Stimulated activated CD8-positive, alpha-beta memory T cell treated with anti-CD3 and anti-CD28 coated beads, Interleukin-4, amount 100 ng/mL, for 4 hours (primary cell): ENCODE data around the gene MRPL55.

Experiments
- DNase-seq, 2 donors: peaks; one replicate each; pipeline ENCODE4 v3.0.0-alpha.2; 2020; ENCODE audit warnings: low read depth in 2 of 2, low spot score in 1 of 2

Gene MRPL55

DNA sequence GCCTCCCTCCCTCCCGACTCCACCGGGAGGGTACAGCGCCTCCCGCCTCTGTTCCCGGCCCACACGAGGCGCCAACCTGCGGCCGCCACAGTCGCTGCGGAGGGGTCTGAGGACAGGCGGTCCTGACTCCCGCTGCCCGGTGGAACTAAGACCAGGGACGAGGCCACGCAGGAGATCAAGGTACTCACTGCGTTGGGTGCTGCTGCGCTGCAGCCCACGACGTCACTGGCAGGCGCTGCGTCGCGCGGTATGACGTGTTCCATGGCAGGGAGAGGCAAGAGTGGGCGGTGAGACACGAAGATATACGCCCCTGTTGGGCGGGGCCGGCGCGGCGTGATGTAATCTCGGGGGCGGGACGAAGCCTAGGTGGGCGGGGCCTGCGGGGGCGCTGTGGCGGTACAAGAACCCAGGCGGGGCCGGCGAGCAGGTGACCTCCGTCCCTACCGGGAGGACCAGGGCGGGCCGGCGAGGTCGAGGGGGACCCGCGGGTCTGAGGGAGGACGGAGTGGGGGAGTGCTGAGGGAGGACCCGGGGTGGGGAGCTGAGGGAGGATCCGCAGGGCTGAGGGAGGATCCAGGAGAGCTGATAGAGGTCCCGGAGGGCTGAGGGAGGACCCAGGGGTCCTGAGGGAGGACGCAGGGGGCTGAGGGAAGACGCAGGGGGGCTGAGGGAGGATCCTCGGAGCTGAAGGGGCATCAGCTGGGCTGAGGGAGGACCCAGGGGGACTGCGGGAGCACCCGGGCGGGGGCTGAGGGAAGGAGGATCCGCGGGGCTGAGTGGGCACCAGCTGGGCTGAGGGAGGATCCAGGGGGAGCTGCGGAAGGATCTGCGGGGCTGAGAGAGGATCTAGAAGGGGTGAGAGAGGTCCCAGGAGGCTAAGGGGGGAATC is at the start of gene MRPL55:
Gene MRPL55 (minus strand): TSS at position 227 of the 889 bp plus-strand sequence. CDS start 1,039 bp downstream, outside the sequence.
- DNase-seq = peak; percentile 97 to 99

DNA sequence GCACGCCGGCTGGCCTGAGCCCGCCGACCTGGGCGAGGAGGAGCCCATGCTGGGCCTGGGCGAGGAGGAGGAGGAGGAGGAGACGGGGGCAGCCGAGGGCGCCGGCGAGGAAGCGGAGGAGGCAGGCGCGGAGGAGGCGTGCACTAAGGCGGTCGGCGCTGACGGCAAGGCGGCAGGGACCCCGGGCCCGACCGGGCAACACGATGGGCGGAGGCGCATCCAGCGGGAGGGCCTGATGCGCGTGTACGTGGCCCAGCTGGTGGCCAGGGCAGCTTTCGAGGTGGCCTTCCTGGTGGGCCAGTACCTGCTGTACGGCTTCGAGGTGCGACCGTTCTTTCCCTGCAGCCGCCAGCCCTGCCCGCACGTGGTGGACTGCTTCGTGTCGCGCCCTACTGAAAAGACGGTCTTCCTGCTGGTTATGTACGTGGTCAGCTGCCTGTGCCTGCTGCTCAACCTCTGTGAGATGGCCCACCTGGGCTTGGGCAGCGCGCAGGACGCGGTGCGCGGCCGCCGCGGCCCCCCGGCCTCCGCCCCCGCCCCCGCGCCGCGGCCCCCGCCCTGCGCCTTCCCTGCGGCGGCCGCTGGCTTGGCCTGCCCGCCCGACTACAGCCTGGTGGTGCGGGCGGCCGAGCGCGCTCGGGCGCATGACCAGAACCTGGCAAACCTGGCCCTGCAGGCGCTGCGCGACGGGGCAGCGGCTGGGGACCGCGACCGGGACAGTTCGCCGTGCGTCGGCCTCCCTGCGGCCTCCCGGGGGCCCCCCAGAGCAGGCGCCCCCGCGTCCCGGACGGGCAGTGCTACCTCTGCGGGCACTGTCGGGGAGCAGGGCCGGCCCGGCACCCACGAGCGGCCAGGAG is 49.3 kb upstream of the MRPL55 start:
- no peak for DNase-seq

DNA sequence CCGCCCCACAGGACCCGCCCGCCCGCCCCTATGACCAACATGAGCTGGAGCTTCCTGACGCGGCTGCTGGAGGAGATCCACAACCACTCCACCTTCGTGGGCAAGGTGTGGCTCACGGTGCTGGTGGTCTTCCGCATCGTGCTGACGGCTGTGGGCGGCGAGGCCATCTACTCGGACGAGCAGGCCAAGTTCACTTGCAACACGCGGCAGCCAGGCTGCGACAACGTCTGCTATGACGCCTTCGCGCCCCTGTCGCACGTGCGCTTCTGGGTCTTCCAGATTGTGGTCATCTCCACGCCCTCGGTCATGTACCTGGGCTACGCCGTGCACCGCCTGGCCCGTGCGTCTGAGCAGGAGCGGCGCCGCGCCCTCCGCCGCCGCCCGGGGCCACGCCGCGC is 48.6 kb upstream of the MRPL55 start:
- DNase-seq = no peak

DNA sequence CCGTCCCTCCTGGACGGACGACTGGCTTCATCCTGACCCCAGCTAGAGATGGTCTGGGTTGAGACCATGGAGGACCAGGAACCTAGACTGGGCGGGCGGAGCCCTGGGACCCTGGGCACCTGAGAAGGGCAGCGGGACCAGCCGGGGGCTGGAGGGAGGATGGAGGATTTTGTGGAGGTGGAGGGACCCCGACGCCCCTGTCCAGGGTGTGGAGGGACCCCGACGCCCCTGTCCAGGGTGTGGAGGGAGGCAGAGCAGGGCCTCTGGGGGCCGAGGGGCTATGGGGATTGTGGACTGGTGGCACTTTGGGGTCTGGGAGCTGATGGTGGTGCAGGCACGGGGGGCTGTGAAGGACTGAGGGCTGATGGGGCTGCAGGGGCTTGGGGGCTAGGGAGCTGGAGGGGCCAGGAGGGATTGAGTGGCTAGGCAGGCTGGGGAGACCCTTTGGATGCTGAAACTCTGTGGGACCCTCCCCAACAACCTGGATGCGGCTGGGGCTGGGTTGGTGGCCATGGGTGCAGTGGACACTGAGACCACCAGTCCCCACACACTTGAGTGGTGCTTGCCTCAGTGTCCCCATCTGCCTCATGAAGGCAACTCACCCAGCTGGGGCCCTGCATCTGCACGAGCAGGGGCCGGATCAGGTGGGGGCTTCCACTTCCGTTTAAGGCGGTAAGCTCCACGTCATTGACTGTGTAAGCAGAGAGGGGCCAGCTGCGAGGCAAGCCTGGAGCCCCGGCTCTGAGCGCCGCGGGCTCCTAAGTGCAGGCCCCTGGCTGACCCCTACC is 48.0 kb upstream of the MRPL55 start:
- no peak for DNase-seq

DNA sequence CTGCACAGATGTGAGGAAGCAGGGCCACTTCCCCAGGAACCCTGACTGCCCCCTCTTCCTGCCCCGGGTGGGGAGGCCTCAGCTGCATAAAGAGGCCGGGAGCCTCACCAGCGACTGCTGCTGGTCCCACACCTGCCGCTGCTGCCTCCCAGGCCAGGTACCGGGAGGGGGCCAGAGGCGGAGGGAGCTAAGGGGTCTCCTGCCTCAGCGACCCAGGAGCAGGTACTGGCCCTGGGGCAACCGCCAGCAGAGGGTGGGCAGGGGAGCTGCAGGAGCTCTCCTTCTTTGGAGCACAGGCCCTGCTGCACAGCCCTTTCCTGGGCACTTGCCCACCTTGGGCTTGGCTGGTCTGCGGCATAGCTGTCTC is 47.4 kb upstream of the MRPL55 start:
- DNase-seq = no peak

DNA sequence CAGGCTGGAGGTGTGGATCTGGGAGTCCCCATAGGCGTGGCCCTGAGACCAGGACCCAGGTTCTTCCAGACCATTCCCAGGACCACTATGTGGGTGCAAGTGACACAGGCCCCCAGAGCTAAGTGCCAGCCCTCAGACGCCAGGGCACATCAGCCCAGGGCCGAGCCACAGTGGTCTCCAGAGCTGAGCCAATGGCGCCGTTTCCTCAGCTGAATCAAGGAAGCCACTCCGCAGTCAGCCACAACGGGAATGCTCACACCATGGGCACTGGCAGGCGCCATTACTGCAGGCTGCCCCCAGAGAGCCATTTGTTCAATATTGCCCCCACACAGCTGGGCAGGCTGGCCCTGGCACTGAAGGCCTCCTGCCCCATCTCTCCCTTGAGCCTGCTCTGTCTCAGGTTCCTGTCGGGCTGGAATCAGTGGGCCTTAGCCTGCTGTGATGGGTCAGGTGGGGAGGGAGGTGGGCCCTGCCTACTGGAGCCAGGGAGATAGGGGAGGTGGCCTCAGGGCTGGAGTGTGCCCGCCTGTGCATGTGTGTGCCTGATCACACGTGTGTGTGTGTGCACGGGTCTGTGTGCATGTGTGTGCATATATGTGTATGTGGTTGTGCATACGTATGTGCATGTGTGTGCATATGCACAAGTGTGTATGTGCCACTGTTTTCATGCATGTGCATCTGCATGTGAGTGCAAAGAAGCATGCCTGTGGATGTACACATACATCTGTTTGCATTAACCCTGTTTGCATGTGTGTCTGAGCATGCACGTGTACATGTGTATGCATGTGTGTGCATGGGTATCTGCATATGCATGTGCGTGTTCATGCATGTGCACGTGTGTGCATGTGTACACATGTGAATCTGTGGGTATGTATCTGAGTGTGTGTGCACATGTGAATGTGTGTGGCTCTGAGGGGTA is 46.8 kb upstream of the MRPL55 start:
- DNase-seq = no peak

DNA sequence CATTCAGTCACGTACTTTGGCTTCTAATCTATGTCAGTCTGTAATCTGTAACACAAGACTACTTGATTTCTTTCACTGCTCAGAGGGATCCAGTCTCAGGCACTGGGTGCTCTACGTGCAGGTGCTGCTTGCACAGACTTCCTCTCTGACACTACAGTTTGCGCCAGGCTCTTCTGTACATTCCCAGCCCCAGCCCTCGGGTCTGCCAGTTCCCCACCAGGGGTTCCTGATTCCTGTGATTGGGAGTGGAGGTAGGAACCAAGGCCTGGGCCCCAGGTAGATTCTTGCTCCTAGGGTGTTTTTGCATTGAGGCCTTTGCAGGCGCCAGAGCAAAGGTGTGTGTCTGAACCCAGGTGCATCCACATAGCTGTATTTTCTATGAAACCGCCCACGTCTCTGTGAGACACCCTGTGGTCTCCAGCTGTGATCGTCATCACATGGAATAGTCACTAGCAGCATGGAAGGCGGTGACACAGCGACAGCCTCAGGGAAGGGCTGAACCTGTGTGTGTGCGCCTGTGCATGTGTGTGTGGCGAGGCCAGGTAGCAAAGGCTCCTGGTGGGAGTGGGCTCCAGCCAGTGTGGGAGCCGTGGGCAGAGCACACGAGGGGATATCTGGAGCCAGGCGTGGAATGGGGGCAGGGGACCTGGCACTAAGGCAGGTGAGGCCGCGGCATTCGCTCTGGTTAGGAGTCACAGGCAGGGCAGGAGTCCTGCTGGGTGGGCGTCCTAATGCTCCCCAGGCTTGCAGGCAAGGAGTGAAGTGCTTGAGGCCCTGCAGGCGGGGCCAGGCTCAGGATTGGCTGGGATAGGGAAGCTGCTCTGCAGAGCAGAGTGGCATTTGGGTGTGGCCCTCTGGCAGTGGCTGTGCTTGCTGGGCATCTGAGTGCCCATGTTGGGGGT is 45.8 kb upstream of the MRPL55 start:
- DNase-seq = peak in 1 of 2 donors; percentile 30

DNA sequence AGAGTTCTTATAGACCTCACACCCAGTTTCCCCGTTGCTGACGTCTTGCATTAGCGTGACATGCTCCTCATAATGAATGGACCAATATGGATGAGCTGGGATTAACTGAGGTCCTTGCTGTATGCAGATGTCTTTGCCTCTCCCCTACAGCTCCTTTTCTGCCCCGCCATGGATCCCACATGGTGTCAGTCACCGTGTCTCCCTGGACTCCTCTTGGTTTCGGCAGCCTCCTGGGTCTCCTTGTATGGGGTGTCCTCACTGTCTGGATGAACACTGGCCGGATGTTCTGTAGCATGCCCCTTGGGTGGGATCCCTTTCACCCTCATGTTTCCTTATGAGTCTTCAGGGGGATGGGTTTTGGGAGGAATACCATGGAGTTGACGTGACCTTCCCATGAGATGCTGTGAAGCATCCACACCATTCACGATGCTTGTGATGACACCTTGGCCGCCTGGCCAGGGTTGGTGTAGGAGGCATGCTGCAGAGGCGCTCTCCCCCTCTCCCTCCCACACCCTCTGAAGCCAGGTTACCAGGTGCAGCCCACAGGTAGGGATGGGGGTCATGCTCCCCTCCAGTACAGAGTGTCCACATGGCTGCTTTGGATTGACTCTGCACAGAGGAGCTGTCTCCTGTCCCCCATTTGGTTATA is 45.0 kb upstream of the MRPL55 start:
- no peak for DNase-seq

DNA sequence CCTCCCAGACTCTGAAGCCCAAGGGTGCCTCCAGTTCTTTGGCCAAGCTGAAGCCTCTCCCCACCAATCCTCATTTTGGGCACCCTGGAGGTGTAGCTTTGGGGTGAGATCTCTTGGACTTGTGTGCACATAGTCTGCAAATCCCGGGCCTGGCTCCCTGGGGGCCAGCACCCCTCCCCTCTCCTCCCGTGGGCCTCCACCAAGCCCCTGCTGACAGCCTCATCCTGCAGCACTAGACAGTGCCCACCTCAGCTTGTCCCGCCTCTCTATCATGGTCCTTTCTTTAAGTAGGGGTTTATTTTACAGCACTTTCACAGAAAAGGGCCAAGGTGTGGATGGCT is 43.8 kb upstream of the MRPL55 start:
- DNase-seq = no peak

DNA sequence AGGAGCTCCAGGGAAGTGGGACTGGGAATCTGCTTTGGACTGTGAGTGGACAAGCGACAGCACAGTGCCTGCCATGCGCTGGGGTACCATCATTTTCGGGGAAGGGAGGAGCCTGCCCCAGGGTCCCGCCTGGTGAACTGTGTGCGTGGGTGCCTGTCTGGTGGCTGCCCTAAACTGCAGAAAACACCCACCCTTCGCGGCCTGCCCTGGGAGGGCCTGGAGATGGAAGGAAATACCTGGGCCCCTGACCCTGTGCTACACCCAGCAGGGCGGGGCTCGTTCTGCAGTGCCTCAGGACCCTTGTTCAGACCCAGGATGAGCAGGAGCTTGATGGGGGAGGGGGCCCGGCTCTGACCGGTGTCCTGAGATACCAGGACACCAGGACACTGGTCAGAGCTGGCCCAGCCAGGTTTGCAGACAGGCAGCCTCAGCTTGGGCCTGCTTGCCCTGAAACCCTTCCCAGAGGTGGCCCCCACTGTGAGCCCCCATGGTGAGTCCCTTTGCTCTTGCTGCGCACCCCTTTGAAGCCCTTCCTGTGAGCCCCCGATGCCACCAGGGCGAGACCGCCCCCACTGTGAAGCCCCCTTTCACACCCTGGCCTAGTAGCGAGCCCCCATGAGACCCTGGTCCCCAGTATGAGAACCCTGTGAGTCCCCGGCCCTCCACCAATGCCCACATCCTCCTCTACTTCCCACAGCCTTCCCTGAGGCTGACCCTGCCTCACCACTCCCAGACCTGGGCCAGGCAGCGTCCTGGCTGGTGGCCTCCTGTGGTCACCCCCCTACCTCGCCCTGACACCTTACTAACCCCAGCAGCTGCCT is 43.2 kb upstream of the MRPL55 start:
- no peak for DNase-seq

DNA sequence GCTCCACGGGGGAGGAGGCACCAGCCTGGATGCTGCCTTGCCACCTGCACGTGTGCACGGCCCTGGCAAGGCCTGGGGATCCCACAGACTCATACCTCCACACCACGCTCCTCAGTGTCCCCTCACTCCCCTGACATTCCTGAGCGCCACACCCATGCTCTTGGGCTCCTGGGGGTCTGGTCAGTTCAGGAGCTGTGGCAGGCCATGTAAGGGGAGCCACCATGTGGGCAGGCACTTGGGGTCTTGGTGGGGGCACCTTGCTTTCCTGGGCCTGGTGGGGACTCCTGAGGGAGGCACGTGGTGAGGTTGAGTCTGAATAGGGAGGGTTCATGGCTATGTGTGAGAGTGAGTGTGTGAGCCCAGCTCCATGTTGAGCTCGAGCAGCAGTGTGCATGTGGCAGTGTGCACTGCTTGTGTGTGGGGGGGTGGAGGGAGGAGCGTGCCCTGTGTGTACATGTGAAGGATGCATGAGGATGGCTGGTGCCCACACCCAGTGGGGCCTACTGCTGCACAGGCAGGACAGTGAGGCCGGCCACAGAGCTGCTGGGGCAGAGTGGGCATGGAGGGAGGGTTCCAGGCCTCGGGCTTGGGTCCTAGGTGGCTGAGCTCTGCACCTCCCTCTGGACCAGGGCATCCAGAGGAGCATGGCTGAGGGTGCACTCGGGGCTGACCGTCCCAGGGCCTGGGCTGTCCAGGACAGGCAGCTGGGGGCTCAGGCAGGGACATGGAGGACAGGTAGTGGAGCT is 42.3 kb upstream of the MRPL55 start:
- no peak for DNase-seq

DNA sequence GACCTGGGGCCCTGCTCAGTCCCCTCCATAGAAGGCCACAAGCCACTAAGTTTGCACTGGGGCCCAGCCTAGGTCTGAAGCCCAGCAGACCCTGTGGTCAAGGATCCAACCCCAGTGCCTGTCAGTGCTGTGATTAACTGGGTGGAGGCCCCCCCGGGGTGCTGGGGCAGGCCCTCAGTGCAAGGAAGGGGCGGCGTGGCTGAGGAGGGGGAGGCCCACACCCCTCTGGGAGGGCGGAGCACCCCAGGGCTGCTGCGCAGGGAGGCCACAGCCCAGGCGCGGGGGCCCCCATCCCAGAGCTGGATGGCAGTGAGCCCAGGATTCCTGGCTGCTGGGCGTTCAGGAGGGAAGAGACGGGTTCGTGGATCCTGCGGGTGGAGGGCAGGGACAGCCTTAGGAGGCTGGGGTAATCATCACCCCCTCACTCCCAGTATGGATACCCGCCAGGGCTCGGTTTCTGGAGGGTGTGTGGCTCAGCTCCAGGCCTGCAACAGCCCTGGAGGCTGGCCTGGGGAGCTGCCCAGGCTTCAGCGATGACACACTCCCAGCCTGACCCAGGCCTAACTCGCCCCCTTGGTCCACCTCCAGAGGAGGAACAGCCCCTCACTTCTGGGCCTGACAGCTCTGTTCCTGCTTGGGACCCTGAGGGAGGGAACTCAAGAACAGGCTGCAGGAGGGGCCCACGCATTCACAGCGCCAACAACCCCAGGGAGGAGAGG is 41.5 kb upstream of the MRPL55 start:
- no peak for DNase-seq

DNA sequence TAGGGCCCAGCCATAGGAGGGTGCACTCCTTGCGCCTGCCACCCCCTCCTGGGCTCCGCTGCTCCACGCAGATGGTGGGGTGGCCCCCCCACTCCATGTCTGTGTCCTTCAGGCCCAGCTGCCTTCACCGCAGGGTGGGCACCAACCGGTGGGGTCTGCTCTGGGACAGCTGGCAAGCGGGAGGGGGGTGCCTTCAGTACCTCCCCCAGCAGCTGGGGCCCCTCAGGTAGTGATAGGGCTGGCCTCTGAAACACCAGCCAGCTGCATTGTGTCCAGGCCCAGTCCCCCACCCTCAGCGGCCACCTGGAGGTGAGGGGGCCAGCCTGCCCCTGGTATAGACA is 41.0 kb upstream of the MRPL55 start:
- DNase-seq = no peak

DNA sequence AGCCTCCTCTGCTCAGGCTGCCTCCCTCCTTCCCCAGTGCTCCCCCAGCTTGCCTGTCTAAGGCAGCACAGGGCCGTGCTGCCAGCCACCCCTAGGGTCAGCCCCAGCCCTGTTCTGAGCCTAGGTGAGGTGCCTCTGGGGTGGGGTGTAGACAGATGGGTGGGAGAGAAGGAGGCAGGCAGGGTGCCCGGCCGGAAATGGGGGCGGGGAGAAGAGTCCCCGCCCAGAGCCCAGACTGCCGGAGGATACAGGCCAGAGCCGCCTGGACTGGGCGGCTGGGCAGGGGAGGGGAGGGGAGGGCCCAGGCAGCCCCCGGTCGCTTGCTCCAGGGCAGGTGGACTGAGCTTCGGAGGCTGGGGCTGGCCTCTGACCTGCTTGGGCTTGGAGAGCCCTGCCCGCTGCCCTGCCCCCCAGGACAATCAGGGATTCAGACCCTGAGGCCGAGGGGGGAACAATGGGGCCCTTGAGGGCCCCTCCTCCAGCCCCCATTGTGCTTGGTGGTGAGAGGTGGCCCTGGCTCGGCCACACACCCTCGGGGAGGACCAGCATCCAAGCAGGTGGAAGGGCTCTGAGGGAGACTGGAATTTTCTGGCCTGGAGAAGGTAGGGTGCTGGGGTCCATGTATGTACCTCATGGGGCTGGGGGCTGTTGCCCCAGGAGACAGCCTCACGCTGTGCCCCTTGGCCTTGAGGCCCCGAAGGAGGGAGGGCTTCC is 40.5 kb upstream of the MRPL55 start, which contains the start of gene GJC2:
Gene GJC2 (plus strand): TSS at position 525 of the 714 bp plus-strand sequence. CDS start 7,829 bp downstream, outside the sequence.
- no peak for DNase-seq

DNA sequence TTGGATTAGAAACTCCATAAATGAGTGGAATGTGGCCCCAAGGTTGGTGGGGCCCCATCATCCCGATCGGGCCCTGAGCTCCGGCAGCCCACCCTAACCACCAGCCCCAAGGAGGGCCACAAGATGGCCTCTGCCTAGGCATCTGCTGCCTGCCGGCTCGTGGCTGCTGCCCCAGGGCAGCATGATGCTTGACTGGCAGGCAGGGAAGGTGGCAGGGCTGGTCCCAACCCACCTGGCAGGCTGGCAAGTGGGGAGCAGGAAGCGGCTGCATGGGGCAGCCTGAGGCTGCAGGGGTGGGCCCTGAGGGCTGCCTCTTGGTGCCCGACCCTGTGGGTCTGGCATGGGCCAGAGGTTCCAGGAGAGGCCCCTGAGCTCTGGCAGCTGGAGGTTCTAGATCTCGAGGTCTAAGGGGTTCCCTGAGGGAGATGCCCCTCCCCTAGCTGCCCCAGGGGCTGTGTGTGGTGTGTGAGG is 39.9 kb upstream of the MRPL55 start:
- no peak for DNase-seq
